Measurements from ENCODE around the gene SGK1.
"Not testable (repeated sequence)": the region's sequence is repeated elsewhere in the genome, so short reads cannot be mapped to it uniquely, and the experiment has no call there.

The SGK1 gene

DNA sequence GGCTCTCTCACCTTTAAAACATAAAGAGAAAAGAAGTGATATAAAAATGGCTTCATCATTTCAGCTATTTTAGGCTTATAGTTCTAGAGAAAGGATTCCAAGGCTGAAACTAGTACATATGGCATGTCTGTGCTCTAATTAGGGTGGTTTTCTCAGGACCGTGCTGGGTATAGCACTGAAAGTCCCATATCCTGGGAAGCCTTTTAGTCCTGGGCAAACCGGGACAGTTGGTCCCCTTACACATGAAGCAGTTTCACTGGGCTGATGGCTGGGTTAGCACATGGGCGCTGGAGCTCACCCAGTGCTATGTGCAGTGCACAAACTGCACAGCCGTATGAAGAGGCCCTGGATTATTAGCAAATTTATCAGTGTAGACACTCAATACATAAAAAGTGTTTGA, 110.5 kb downstream of the SGK1 start:
- no peaks in the 10 kb centered on the region for H3K4me1 ChIP-seq

DNA sequence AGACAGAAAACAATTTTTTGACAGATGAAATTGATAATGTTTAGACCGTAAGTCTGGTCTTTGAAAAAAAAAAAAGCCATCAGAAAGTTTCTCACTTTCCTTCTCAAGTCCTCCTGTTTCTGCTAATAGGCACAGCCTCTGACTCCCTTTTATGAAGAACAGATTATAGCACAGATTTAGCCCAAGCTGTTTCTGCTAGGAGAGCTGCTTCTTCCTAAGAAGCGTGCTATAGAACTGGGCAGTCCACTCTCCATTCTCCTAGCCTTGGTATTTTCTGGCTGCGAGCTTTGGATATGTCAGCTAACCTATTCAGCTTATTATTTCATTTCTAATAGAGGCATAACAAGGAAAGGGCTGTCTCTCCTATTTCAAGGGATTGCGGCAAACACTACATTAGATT, 112.5 kb downstream of the SGK1 start:
- peaks cover 0 to 4% (median 0%) of the 10 kb centered on the region in 3 donors for H3K9me3 ChIP-seq
- no peaks in the 10 kb centered on the region for H3K4me1 ChIP-seq
- H3K27me3 ChIP-seq: no peaks in the 10 kb centered on the region
- DNase-seq: no peak
- intact Hi-C loops (cut with DNase I; ENCODE audit: low total_unique reads): no loop called here
- no peak overlapping the region for H3K4me3 ChIP-seq
- TF ChIP-seq, protein P1, sequence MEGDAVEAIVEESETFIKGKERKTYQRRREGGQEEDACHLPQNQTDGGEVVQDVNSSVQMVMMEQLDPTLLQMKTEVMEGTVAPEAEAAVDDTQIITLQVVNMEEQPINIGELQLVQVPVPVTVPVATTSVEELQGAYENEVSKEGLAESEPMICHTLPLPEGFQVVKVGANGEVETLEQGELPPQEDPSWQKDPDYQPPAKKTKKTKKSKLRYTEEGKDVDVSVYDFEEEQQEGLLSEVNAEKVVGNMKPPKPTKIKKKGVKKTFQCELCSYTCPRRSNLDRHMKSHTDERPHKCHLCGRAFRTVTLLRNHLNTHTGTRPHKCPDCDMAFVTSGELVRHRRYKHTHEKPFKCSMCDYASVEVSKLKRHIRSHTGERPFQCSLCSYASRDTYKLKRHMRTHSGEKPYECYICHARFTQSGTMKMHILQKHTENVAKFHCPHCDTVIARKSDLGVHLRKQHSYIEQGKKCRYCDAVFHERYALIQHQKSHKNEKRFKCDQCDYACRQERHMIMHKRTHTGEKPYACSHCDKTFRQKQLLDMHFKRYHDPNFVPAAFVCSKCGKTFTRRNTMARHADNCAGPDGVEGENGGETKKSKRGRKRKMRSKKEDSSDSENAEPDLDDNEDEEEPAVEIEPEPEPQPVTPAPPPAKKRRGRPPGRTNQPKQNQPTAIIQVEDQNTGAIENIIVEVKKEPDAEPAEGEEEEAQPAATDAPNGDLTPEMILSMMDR (IDR thresholded peaks at IDR 0.05): no peak
- no peaks in the 10 kb centered on the region for H3K36me3 ChIP-seq
- no peak overlapping the region for H3K27ac ChIP-seq

More for the DNA sequence above, 110.5 kb downstream of the SGK1 start:
- Histone ChIP-seq H3K36me3 (no peaks in the 10 kb centered on the region), H3K9me3 (peaks cover 0 to 4% (median 0%) of the 10 kb centered on the region in 3 donors), H3K4me3 (no peak overlapping the region), H3K27ac (no peak overlapping the region), H3K27me3 (no peaks in the 10 kb centered on the region)
- no peak for DNase-seq
- intact Hi-C loops (cut with DNase I; ENCODE audit: low total_unique reads): no loop called here
- TF ChIP-seq, protein P1 (IDR thresholded peaks at IDR 0.05): no peak

DNA sequence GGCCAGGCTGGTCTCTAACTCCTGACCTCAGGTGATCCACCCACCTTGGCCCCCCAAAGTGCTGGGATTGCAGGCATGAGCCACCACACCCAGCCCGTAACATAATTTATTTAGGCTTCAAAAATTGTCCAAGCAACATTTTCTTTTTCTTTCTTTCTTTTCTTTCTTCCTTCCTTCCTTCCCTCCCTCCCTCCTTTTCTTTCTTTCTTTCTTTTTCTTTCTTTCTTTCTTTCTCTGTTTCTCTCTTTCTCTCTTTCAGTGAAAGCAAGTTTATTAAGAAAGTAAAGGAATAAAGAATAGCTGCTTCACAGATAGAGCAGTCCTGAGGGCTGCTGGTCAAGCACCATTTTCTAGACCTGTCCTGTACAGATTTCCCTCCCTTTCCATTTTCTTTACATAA, 113.2 kb downstream of the SGK1 start:
- DNase-seq; H3K27me3 ChIP-seq; H3K9me3 ChIP-seq; H3K27ac ChIP-seq; intact Hi-C loops (cut with DNase I; ENCODE audit: low total_unique reads); H3K4me1 ChIP-seq; H3K4me3 ChIP-seq; H3K36me3 ChIP-seq: not testable (repeated sequence)

DNA sequence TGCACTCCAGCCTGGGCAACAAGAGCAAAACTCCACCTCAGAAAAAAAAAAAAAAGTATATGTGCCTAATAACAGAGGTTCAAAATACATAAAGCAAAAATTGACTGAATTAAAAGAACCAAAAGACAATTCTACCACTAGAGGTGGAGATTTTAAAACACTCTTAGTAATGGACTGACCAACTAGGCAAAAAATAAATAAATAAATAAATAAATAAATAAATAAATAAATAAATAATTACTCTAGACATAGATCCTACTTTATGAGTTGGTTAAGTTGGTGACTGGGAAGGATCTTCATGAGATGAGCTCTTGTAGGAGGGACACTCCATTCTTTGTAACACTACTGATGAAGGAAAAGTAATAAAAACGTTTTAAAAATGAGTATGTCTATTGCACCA, 113.9 kb downstream of the SGK1 start:
- TF ChIP-seq, protein P1 (IDR thresholded peaks at IDR 0.05): no peak
- Histone ChIP-seq H3K27ac (no peak overlapping the region), H3K27me3 (no peaks in the 10 kb centered on the region), H3K4me1 (no peaks in the 10 kb centered on the region), H3K36me3 (no peaks in the 10 kb centered on the region), H3K4me3 (no peak overlapping the region), H3K9me3 (peaks cover 0 to 4% (median 0%) of the 10 kb centered on the region in 3 donors)
- intact Hi-C loops (cut with DNase I; ENCODE audit: low total_unique reads): no loop called here
- DNase-seq: no peak

DNA sequence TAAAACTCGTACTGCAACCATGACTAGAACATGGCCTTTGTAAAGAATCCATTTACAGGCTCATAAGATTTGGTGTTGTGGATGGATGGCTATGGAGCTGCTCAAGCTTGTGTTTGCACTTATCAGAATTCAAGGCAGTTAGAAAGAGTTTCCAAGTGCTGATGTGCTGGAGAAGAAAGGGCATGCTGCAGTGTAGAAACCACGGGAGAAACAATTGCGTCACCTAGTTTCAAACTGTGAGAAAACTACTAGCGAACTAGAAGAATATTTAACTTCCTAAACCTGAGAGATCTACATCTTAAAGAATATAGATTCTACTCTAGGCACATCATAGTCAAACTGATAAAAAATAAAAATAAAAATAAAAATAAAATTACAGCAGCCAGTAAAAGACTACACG, 116.2 kb downstream of the SGK1 start:
- TF ChIP-seq, protein P1 (IDR thresholded peaks at IDR 0.05): no peak

DNA sequence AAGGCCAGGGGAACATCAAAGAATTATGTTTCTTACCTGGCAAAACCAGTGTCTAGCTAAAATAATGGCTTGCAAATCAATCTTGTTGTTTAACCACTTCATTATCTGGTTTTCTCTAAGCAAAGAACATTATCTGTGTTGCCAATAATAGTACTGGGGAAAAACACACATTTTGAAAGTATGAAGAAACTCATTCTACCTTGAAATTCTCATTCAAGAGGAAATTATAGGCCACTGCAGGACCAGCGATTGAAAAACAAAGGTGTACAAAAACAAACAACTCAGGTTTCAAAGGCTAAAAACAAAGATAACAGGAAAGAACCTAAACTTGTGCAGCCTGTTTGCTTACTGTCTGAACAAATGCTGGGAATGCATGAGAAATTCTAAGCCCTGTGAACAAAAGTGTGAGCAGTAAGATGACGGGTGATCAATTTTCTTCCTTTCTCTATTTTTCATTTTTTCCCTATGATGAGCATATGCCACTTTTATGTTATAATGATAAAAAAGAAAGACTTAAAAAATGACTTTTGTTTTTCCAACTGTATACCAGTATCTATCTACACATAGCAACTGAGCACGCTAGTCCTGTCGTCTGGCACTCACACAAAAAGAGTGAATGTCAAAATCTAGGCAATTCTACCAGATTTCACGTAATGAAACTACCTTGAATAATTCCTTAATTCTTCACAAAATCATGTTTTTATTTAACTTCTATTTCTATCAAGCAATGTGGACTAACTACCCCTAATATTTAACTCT, 117.9 kb downstream of the SGK1 start:
- H3K27me3 ChIP-seq: no peaks in the 10 kb centered on the region
- no peak overlapping the region for H3K27ac ChIP-seq
- intact Hi-C loops (cut with DNase I; ENCODE audit: low total_unique reads): no loop called here
- peaks cover 0 to 4% (median 0%) of the 10 kb centered on the region in 3 donors for H3K9me3 ChIP-seq
- TF ChIP-seq, protein P1 (IDR thresholded peaks at IDR 0.05): no peak
- no peaks in the 10 kb centered on the region for H3K36me3 ChIP-seq
- no peak overlapping the region for H3K4me3 ChIP-seq
- no peak for DNase-seq
- H3K4me1 ChIP-seq: peaks cover 0 to 8% (median 0%) of the 10 kb centered on the region in 4 donors

More for the DNA sequence above, 116.2 kb downstream of the SGK1 start:
- no peak for DNase-seq
- Histone ChIP-seq H3K27ac (no peak overlapping the region), H3K9me3 (peaks cover 0 to 4% (median 0%) of the 10 kb centered on the region in 3 donors), H3K4me1 (no peaks in the 10 kb centered on the region), H3K27me3 (no peaks in the 10 kb centered on the region), H3K4me3 (no peak overlapping the region), H3K36me3 (no peaks in the 10 kb centered on the region)
- intact Hi-C loops (cut with DNase I; ENCODE audit: low total_unique reads): no loop called here
